ENCODE results near the gene KLHL6. TPM values are rescaled to one million over a fixed set of nuclear protein-coding genes. Genes with fewer than 3 reads are reported as not detected.

KLHL6 gene
- total and polyA plus RNA-seq, 2 of the 13 experiments (the other 11 are each of a cell fraction or from before 2014, with no cell fraction given): not detected

DNA sequence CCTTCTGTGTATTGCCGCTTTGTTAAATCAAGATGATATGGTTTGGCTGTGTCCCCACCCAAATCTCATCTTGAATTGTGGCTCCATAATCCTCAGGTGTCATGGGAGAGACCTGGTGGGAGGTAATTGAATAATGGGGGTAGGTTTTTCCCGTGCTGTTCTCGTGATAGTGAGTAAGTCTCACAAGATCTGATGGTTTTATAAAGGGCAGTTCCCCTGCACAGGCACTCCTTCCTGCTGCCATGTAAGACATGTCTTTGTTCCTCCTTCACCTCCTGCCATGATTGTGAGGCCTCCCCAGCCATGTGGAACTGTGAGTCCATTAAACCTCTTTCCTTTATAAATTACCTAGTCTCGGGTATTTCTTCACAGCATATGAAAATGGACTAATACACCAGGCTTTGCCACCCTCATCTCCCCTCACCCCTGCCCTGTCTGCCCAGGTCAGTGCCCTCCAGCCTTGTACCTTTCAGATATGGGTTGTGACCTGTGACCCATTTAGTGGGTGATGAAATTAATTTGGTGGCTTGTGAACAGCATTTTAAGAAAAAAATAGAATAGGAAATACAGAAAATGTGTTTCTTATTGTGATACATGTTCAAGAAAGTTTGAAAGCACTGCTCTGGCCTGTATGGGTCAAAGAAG, 71.0 kb downstream of the KLHL6 start:
- Histone ChIP-seq H3K9ac (ENCODE audit: insufficient read depth, low read depth, low read length) (no peak overlapping the region), H3K27ac (ENCODE audit: extremely low read length, insufficient read depth, low read length) (no peak overlapping the region), H2AFZ (ENCODE audit: low read length) (no peak overlapping the region), H3K27me3 (ENCODE audit: control insufficient read depth in 1 of 2, insufficient read depth in 2 of 2, low read length in 2 of 2) (peaks cover 0 to 11% of the 10 kb centered on the region in 2 experiments; a peak in 1 of 5 replicates), H3K4me1 (ENCODE audit: insufficient read depth, low read length) (no peaks in the 10 kb centered on the region), H3K9me3 (ENCODE audit: low read length) (no peaks in the 10 kb centered on the region), H3K79me2 (ENCODE audit: insufficient read depth, low read length) (no peaks in the 10 kb centered on the region), H3K4me3 (replicated peaks in 1 of 3; ENCODE audit: insufficient read depth in 1 of 3, low read depth in 2 of 3, low read length in 3 of 3) (no peak overlapping the region), H3K36me3 (replicated peaks in 1 of 2; ENCODE audit: control insufficient read depth in 1 of 2, insufficient read depth in 2 of 2, low read length in 2 of 2) (no peaks in the 10 kb centered on the region), H4K20me1 (ENCODE audit: insufficient read depth, low read length) (no peaks in the 10 kb centered on the region), H3K4me2 (ENCODE audit: low read depth, low read length) (no peak overlapping the region)
- BruUV-seq (replicated peaks): no TSS peak
- WGBS (ENCODE audit: low lambda C conversion rate): 38% methylated on average over 4 of the region's 4 CpGs
- ChIA-PET CTCF (ENCODE audit: low intra/inter-chr PET ratio, low total read pairs) (no interaction called here), POLR2A (no interaction called here)
- in situ Hi-C loops (cut with HindIII; ENCODE audit: extremely low pct_ligation_motif_present, low pct_unique_long_range_greater_than_20kb): loop anchor here (10.0 kb wide), 1 partner anchor 280 kb away; no protein-coding TSS in a partner anchor
- FAIRE-seq (no peak), DNase-seq (ENCODE audit: low spot score) (no peak), ATAC-seq (no peak)
- intact Hi-C loops (cut with micrococcal nuclease; ENCODE audit: unreplicated experiment): no loop called here
- TF ChIP-seq ZNF496 (CRISPR knock-in tag; IDR thresholded peaks at IDR 0.05; ENCODE audit: insufficient replicate concordance) (no peak), DR1 (CRISPR knock-in tag; IDR thresholded peaks at IDR 0.05) (no peak), RFX3 (CRISPR knock-in tag; IDR thresholded peaks at IDR 0.05) (no peak), TCF7L2 (IDR thresholded peaks at IDR 0.05; ENCODE audit: low read depth, low read length) (no peak), MXI1 (IDR thresholded peaks at IDR 0.05; ENCODE audit: borderline replicate concordance, low read depth, low read length) (no peak), SMYD3 (CRISPR knock-in tag; IDR thresholded peaks at IDR 0.05) (no peak), SMAD1 (CRISPR knock-in tag; IDR thresholded peaks at IDR 0.05; ENCODE audit: borderline replicate concordance, low read depth) (no peak), SETDB1 (CRISPR knock-in tag; IDR thresholded peaks at IDR 0.05; ENCODE audit: borderline replicate concordance) (no peak), GATAD2A (CRISPR knock-in tag; IDR thresholded peaks at IDR 0.05) (no peak), ATF1 (CRISPR knock-in tag; IDR thresholded peaks at IDR 0.05) (no peak)
- TF ChIP-seq, protein P1, sequence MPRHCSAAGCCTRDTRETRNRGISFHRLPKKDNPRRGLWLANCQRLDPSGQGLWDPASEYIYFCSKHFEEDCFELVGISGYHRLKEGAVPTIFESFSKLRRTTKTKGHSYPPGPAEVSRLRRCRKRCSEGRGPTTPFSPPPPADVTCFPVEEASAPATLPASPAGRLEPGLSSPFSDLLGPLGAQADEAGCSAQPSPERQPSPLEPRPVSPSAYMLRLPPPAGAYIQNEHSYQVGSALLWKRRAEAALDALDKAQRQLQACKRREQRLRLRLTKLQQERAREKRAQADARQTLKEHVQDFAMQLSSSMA (CRISPR knock-in tag; IDR thresholded peaks at IDR 0.05): no peak
- TF ChIP-seq, protein P2, sequence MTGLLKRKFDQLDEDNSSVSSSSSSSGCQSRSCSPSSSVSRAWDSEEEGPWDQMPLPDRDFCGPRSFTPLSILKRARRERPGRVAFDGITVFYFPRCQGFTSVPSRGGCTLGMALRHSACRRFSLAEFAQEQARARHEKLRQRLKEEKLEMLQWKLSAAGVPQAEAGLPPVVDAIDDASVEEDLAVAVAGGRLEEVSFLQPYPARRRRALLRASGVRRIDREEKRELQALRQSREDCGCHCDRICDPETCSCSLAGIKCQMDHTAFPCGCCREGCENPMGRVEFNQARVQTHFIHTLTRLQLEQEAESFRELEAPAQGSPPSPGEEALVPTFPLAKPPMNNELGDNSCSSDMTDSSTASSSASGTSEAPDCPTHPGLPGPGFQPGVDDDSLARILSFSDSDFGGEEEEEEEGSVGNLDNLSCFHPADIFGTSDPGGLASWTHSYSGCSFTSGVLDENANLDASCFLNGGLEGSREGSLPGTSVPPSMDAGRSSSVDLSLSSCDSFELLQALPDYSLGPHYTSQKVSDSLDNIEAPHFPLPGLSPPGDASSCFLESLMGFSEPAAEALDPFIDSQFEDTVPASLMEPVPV (CRISPR knock-in tag; IDR thresholded peaks at IDR 0.05): no peak
- TF ChIP-seq, protein P3, sequence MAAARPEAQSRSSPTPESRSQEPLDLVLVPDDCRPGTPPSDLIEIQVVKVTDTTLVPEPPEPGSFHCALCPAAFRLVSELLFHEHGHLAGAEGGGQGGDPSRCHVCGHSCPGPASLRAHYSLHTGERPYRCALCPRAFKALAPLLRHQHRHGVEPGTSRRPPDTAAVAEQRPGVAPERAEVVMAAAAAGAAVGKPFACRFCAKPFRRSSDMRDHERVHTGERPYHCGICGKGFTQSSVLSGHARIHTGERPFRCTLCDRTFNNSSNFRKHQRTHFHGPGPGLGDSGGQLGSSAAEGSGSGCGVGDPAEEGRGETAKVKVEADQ (CRISPR knock-in tag; IDR thresholded peaks at IDR 0.05; ENCODE audit: borderline replicate concordance): no peak

Measured in HepG2 (cell line).